GM23338 (cell line): Measurements from ENCODE around the gene ABCA1. TPM values are rescaled to one million over a fixed set of nuclear protein-coding genes. Genes with fewer than 3 reads are reported as not detected.

Experiments
- ATAC-seq: fragments of 200-7000 bp; cut with Tn5 transposase; 3 replicates; pipeline ENCODE4 v1.9.1; 2020
- DNase-seq: peaks from one replicate; pipeline ENCODE4 v3.0.0-alpha.2; 2015; ENCODE audit warnings: low spot score
- H2AFZ ChIP-seq: fragments of 200-600 bp; sonication (generic); 2 replicates; pipeline ENCODE4 v1.8.0; 2016; ENCODE audit warnings: antibody characterized with exemption, mild to moderate bottlenecking, moderate library complexity
- H3F3A ChIP-seq: fragments of 200-600 bp; sonication (generic); replicated peaks from 2 replicates; pipeline ENCODE4 v1.8.0; 2017; ENCODE audit warnings: antibody characterized with exemption, mixed run types, low read depth
- H3K27ac ChIP-seq: fragments of 200-600 bp; sonication (generic); 2 replicates; pipeline ENCODE4 v1.6.1; 2016; ENCODE audit warnings: low read depth
- H3K27me3 ChIP-seq: fragments of 200-600 bp; sonication (generic); 2 replicates; pipeline ENCODE4 v1.8.0; 2016; ENCODE audit warnings: mild to moderate bottlenecking, mixed run types, moderate library complexity; ENCODE audit not compliant: insufficient read depth
- H3K36me3 ChIP-seq: fragments of 200-600 bp; sonication (generic); 2 replicates; pipeline ENCODE4 v1.8.0; 2016; ENCODE audit warnings: mild to moderate bottlenecking; ENCODE audit not compliant: insufficient read depth
- H3K4me1 ChIP-seq: fragments of 200-600 bp; sonication (generic); 2 replicates; pipeline ENCODE4 v1.8.0; 2016; ENCODE audit warnings: mild to moderate bottlenecking, moderate library complexity; ENCODE audit not compliant: insufficient read depth
- H3K4me2 ChIP-seq: fragments of 200-600 bp; sonication (generic); 2 replicates; pipeline ENCODE4 v1.7.1; 2017; ENCODE audit warnings: mixed run types
- H3K4me3 ChIP-seq: fragments of 200-600 bp; sonication (generic); 2 replicates; pipeline ENCODE4 v1.6.1; 2016; ENCODE audit warnings: mixed run types
- H3K79me2 ChIP-seq: fragments of 200-600 bp; sonication (generic); replicated peaks from 2 replicates; pipeline ENCODE4 v1.8.0; 2017; ENCODE audit warnings: mild to moderate bottlenecking; ENCODE audit not compliant: insufficient read depth
- H3K9me2 ChIP-seq: fragments of 200-600 bp; sonication (generic); 2 replicates; pipeline ENCODE4 v1.8.0; 2017; ENCODE audit not compliant: insufficient read depth
- H4K20me1 ChIP-seq: fragments of 200-600 bp; sonication (generic); replicated peaks from 2 replicates; pipeline ENCODE4 v1.8.0; 2017; ENCODE audit warnings: mild to moderate bottlenecking; ENCODE audit not compliant: insufficient read depth
- H3K27ac Mint-ChIP-seq: 2 replicates; pipeline ENCODE4 v1.8.0; 2020; ENCODE audit warnings: inconsistent platforms, mild to moderate bottlenecking, moderate library complexity, mixed read lengths
- H3K27me3 Mint-ChIP-seq: 3 replicates; pipeline ENCODE4 v1.8.0; 2022; ENCODE audit warnings: low read depth, mild to moderate bottlenecking, moderate library complexity, mixed read lengths, inconsistent platforms; ENCODE audit not compliant: insufficient read depth, poor library complexity
- H3K36me3 Mint-ChIP-seq: 3 replicates; pipeline ENCODE4 v1.8.0; 2021; ENCODE audit warnings: low read depth, mild to moderate bottlenecking, inconsistent platforms, moderate library complexity, mixed read lengths
- H3K4me1 Mint-ChIP-seq: 3 replicates; pipeline ENCODE4 v1.8.0; 2020; ENCODE audit warnings: mild to moderate bottlenecking, inconsistent platforms, mixed read lengths
- H3K4me3 Mint-ChIP-seq: 3 replicates; pipeline ENCODE4 v1.8.0; 2021; ENCODE audit warnings: moderate library complexity, mild to moderate bottlenecking, inconsistent platforms, mixed read lengths
- H3K9me3 Mint-ChIP-seq: 3 replicates; pipeline ENCODE4 v1.8.0; 2020; ENCODE audit warnings: moderate library complexity, mild to moderate bottlenecking, inconsistent platforms, mixed read lengths
- EZH2phosphoT487 ChIP-seq: fragments of 200-600 bp; sonication (generic); IDR thresholded peaks from one replicate; pipeline ENCODE4 v1.8.1; 2018; ENCODE audit warnings: antibody characterized with exemption; ENCODE audit not compliant: unreplicated experiment
- ZNF114 ChIP-seq: fragments of 250-450 bp; sonication (Bioruptor Pico); IDR thresholded peaks from 2 replicates; pipeline ENCODE4 v1.5.0; 2020; ENCODE audit warnings: mild to moderate bottlenecking, moderate library complexity
- polyA plus RNA-seq: library from polyadenylated mRNA; unstranded; fragments of >200 nt; fragmentation: Nextera tagmentation; extraction: Ambion mirVana; gene quantifications from 2 replicates; pipeline ENCODE4 v1.2.1, GENCODE V29; 2016
- total RNA-seq: library from RNA; depleted of rRNA; stranded (reverse); fragments of >200 nt; shearing (Covaris generic); gene quantifications from 2 replicates; pipeline ENCODE4 v1.2.3, GENCODE V29; 2014
- TF ChIP-seq, protein P1 (sequence below): fragments of 250-450 bp; sonication (Bioruptor Pico); IDR thresholded peaks from 2 replicates; pipeline ENCODE4 v1.5.0; 2020; ENCODE audit warnings: mild to moderate bottlenecking, moderate library complexity
- TF ChIP-seq, protein P2 (sequence below): IDR thresholded peaks from 2 replicates; pipeline ENCODE4 v1.6.1; 2016; ENCODE audit warnings: antibody characterized with exemption
- TF ChIP-seq, protein P3 (sequence below): IDR thresholded peaks from one replicate; pipeline ENCODE4 v1.6.1; 2018; ENCODE audit warnings: antibody characterized with exemption; ENCODE audit not compliant: unreplicated experiment

The ABCA1 gene
- total and polyA plus RNA-seq, 2 experiments from 2014 or later = 1.4 to 2.8 TPM

DNA sequence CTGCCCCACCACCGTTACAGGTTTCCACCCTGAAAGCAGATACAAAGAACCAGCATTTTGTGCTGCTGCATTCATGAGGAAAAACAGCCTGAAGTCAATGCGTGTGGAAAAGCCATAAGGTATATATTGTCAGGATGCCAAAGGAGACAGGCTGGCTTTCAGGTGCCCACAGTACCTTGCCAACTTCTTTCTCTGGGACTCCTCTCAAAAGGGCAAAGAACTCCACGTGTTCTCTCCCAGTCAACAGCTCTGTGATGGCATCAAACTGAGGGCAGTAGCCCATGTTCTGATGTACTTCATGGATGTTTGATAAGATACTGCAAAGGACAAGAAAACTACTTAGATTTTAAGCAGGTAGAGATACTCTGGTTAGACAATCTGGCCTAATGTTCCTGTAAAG lies 139.7 kb downstream of the ABCA1 start:
- no peaks in the 10 kb centered on the region for H3K79me2 ChIP-seq
- H3K4me2 ChIP-seq = no peak overlapping the region
- no peaks in the 10 kb centered on the region for H3K4me1 ChIP-seq
- Mint-ChIP-seq H3K27ac (no peak overlapping the region), H3K27me3 (no peaks in the 10 kb centered on the region), H3K4me3 (no peak overlapping the region), H3K4me1 (no peaks in the 10 kb centered on the region), H3K36me3 (peaks cover 62% of the 10 kb centered on the region), H3K9me3 (no peaks in the 10 kb centered on the region)
- H3K9me2 ChIP-seq = no peaks in the 10 kb centered on the region
- DNase-seq (no peak), ATAC-seq (no peak)
- no peaks in the 10 kb centered on the region for H3F3A ChIP-seq
- no peaks in the 10 kb centered on the region for H3K36me3 ChIP-seq
- no peaks in the 10 kb centered on the region for H3K27me3 ChIP-seq
- no peaks in the 10 kb centered on the region for H4K20me1 ChIP-seq
- H2AFZ ChIP-seq = no peak overlapping the region
- TF ChIP-seq ZNF114 (CRISPR knock-in tag) (no peak), EZH2phosphoT487 (no peak)
- TF ChIP-seq, protein P1, sequence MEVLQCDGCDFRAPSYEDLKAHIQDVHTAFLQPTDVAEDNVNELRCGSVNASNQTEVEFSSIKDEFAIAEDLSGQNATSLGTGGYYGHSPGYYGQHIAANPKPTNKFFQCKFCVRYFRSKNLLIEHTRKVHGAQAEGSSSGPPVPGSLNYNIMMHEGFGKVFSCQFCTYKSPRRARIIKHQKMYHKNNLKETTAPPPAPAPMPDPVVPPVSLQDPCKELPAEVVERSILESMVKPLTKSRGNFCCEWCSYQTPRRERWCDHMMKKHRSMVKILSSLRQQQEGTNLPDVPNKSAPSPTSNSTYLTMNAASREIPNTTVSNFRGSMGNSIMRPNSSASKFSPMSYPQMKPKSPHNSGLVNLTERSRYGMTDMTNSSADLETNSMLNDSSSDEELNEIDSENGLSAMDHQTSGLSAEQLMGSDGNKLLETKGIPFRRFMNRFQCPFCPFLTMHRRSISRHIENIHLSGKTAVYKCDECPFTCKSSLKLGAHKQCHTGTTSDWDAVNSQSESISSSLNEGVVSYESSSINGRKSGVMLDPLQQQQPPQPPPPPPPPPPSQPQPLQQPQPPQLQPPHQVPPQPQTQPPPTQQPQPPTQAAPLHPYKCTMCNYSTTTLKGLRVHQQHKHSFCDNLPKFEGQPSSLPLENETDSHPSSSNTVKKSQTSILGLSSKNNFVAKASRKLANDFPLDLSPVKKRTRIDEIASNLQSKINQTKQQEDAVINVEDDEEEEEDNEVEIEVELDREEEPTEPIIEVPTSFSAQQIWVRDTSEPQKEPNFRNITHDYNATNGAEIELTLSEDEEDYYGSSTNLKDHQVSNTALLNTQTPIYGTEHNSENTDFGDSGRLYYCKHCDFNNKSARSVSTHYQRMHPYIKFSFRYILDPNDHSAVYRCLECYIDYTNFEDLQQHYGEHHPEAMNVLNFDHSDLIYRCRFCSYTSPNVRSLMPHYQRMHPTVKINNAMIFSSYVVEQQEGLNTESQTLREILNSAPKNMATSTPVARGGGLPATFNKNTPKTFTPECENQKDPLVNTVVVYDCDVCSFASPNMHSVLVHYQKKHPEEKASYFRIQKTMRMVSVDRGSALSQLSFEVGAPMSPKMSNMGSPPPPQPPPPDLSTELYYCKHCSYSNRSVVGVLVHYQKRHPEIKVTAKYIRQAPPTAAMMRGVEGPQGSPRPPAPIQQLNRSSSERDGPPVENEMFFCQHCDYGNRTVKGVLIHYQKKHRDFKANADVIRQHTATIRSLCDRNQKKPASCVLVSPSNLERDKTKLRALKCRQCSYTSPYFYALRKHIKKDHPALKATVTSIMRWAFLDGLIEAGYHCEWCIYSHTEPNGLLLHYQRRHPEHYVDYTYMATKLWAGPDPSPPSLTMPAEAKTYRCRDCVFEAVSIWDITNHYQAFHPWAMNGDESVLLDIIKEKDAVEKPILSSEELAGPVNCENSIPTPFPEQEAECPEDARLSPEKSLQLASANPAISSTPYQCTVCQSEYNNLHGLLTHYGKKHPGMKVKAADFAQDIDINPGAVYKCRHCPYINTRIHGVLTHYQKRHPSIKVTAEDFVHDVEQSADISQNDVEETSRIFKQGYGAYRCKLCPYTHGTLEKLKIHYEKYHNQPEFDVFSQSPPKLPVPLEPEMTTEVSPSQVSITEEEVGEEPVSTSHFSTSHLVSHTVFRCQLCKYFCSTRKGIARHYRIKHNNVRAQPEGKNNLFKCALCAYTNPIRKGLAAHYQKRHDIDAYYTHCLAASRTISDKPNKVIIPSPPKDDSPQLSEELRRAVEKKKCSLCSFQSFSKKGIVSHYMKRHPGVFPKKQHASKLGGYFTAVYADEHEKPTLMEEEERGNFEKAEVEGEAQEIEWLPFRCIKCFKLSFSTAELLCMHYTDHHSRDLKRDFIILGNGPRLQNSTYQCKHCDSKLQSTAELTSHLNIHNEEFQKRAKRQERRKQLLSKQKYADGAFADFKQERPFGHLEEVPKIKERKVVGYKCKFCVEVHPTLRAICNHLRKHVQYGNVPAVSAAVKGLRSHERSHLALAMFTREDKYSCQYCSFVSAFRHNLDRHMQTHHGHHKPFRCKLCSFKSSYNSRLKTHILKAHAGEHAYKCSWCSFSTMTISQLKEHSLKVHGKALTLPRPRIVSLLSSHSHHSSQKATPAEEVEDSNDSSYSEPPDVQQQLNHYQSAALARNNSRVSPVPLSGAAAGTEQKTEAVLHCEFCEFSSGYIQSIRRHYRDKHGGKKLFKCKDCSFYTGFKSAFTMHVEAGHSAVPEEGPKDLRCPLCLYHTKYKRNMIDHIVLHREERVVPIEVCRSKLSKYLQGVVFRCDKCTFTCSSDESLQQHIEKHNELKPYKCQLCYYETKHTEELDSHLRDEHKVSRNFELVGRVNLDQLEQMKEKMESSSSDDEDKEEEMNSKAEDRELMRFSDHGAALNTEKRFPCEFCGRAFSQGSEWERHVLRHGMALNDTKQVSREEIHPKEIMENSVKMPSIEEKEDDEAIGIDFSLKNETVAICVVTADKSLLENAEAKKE (CRISPR knock-in tag) = no peak
- TF ChIP-seq, protein P2, sequence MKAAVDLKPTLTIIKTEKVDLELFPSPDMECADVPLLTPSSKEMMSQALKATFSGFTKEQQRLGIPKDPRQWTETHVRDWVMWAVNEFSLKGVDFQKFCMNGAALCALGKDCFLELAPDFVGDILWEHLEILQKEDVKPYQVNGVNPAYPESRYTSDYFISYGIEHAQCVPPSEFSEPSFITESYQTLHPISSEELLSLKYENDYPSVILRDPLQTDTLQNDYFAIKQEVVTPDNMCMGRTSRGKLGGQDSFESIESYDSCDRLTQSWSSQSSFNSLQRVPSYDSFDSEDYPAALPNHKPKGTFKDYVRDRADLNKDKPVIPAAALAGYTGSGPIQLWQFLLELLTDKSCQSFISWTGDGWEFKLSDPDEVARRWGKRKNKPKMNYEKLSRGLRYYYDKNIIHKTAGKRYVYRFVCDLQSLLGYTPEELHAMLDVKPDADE = no peak
- TF ChIP-seq, protein P3, sequence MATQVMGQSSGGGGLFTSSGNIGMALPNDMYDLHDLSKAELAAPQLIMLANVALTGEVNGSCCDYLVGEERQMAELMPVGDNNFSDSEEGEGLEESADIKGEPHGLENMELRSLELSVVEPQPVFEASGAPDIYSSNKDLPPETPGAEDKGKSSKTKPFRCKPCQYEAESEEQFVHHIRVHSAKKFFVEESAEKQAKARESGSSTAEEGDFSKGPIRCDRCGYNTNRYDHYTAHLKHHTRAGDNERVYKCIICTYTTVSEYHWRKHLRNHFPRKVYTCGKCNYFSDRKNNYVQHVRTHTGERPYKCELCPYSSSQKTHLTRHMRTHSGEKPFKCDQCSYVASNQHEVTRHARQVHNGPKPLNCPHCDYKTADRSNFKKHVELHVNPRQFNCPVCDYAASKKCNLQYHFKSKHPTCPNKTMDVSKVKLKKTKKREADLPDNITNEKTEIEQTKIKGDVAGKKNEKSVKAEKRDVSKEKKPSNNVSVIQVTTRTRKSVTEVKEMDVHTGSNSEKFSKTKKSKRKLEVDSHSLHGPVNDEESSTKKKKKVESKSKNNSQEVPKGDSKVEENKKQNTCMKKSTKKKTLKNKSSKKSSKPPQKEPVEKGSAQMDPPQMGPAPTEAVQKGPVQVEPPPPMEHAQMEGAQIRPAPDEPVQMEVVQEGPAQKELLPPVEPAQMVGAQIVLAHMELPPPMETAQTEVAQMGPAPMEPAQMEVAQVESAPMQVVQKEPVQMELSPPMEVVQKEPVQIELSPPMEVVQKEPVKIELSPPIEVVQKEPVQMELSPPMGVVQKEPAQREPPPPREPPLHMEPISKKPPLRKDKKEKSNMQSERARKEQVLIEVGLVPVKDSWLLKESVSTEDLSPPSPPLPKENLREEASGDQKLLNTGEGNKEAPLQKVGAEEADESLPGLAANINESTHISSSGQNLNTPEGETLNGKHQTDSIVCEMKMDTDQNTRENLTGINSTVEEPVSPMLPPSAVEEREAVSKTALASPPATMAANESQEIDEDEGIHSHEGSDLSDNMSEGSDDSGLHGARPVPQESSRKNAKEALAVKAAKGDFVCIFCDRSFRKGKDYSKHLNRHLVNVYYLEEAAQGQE = no peak
- no peak overlapping the region for H3K4me3 ChIP-seq
- no peak overlapping the region for H3K27ac ChIP-seq
